Activated CD4-positive, alpha-beta T cell treated with anti-CD3 and anti-CD28 coated beads for 24 hours (primary cell): ENCODE measurements around the gene MOCS1.

Experiments used
- DNase-seq, 2 donors: peaks; one replicate each; pipeline ENCODE4 v3.0.0-alpha.2; 2020; ENCODE audit warnings: low read depth in 2 of 2

Gene MOCS1

GRCh38 chr6:39924283-39924682 is 10.0 kb downstream of the MOCS1 start:
- no peak for DNase-seq

DNA sequence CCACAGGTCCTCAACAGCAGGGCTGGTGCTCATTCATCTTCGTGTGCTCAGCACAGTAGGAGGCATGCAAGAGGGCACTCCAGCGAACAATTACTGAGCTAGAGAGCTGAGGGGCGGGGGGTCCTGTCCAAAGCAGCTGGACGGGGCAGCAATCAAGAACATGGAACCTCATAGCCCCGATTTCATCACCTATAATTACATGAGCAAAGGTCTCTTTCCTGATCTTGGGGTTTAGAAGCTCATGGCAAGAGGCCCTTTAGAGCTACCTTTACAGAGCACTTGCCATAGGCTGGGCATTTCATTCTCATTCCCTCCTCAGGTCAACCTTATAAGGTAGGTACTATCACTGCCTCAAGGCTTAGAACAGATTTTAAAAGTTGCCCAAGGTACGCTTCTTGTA is 10.4 kb downstream of the MOCS1 start:
- no peak for DNase-seq

GRCh38 chr6:39923394-39923793 is 10.9 kb downstream of the MOCS1 start:
- no peak for DNase-seq

DNA sequence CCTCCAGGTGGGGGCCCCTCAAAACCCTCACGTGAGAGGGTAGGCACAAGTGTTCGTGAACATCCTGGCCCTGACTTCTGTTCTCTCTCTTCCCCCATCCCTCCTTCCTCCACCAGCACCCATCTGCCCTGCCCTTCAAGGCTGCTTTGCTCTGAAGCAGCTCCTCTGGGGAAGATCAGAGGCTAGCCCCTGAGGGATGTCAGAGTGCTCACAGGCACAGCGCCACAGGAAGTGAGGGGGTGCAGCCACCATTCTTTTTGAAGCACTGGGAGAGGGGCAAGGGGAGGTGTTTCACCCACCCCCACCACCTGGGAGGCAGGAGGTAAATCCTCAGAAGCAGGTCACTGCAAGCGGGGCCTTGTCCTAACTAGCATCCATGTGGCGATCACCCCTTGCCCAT is 11.4 kb downstream of the MOCS1 start:
- no peak for DNase-seq

- DNase-seq, result no peak
These were observed 14.1 kb downstream of the MOCS1 start for GRCh38 chr6:39920157-39920556.

DNA sequence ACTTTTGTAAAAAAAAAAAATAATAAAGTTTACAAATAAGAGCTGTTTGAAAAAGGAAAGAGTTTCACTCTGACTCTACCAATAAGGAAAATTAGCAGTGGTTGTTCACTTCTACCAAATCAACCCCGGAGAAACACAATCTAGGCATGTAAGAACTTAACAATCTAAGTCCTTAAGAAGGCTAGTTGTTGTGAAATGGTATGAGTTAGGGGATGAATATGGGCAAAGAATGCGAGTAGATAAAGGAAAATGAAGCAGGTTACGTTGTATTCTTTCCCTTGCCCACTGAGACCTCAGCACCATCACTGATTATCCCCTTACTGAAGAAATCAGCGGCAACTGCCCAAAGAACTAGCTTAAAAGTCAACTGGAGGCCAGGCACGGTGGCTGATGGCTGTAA is 15.4 kb downstream of the MOCS1 start:
- DNase-seq, result no peak

DNA sequence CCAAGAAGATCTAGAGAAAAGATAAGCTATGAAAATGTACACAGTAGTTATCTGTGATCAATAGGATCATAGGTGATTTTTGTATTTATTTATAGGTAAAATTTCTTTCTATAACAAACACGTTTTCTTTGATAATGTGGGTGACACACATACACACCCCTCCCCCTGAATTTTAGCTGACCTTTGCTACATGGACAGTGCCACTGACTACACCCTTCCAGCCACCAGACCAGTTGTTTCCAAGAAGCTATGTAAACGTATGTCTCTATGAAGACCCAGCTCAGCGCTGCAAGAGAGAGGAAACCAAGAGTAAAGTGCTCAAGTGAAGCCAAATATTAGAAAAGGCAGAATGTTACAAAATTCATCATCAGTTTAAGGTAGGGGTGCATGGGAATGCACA is 16.3 kb downstream of the MOCS1 start:
- DNase-seq, result no peak

GRCh38 chr6:39917329-39917728 is 16.9 kb downstream of the MOCS1 start:
- no peak for DNase-seq

DNA sequence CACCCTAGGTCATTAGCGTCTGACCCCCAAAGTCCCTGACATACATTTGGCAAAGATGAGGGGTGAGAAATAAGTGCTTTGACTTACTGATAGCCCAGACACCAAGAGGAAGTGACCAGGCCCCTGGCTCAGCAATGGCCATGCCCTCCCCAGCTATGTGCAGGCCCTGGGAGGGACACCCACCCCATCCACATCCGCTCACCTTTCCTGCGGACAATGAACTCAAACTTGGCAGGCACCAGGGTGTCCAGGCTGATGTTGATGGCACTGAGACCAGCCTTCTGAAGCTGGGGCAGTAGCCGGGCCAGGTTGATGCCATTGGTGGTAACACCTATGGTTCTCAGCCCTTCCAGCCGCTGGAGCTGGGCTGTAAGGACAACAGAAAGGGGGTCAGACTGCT is 18.4 kb downstream of the MOCS1 start:
- DNase-seq, result no peak

GRCh38 chr6:39914239-39914638 is 20.0 kb downstream of the MOCS1 start:
- DNase-seq, result no peak

- no peak for DNase-seq
These were observed 20.8 kb downstream of the MOCS1 start for GRCh38 chr6:39913391-39913916.

GRCh38 chr6:39912446-39912845 is 21.8 kb downstream of the MOCS1 start:
- no peak for DNase-seq

DNA sequence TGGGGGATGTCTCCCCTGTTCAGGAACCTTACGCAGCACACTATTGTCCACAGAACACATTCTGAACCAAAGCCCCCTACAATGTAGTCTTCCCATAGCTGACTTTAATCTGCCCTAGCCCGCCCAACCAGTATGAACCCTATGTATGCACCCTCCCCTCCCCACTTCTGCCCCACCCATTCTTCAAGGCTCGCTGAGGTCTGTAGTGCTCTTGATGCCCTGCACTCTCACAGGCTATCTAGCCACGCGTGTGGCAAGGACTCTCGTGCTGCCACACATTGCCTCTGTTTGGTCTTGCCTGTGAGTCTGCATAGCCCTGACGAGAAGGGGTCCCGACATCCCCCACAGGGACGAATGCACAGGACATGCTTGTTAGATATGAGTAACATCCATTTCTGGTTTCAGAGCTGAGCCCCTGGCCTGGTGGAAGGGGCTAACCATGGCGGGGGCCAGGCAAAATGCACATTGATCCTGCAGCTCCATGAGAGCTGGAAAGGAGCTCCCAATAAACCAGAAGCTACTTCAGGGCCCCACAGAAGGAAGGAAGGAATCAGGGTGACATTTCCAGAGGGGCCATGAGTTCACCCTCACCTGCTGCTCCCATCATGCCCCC is 22.6 kb downstream of the MOCS1 start:
- DNase-seq, result no peak

- DNase-seq, result no peak
These were observed 23.5 kb downstream of the MOCS1 start for GRCh38 chr6:39910744-39911143.

GRCh38 chr6:39910164-39910563 is 24.1 kb downstream of the MOCS1 start:
- DNase-seq, result no peak

DNA sequence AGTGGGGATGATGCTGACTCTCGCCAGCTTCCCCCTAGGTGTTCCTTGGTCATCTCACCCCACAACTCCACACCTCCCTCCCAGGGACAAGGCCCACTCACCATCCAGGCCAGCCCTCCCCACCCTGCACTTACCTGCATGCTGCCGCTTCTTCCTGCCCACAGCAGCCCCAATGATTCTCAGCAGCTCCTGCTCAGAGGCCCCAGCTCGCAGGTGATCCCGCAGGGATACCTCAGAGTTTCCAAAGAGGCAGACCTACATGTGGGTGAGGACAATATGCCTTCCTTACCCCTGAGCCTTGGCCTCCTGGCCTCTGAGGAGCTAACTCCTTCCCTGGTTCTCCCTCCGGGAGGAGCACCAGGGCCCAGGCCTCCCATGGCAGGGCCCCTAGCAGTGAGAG is 24.6 kb downstream of the MOCS1 start:
- no peak for DNase-seq

DNA sequence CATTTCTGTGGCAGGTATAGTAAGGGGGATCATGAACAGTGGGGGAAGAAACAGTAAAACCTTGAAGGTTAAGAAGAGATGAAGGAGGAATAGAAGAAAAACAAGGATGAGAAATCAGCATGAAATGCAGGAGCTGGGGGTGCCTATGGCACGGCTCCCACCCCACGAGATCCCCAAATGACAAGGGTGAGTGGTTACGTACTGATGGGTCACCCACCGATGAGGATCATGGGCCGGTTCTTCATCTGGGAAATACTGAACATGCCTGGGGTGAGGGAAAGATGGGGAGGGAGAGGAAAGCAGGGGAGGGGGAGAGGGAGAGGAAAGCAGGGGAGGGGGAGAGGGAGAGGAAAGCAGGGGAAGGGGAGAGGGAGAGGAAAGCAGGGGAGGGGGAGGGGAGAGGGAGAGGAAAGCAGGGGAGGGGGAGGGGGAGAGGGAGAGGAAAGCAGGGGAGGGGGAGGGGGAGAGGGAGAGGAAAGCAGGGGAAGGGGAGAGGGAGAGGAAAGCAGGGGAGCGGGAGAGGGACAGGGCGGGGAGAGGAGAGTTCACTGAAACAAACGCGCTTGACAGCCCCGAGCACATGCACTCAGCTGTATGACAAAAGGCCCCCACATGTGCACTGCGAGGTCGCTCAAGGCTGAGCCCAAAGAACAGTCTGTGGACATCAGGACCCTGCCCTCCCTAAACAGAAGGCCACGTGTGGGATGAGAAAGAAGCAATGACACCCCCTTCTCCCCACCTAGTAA is 25.3 kb downstream of the MOCS1 start:
- DNase-seq, result no peak

DNA sequence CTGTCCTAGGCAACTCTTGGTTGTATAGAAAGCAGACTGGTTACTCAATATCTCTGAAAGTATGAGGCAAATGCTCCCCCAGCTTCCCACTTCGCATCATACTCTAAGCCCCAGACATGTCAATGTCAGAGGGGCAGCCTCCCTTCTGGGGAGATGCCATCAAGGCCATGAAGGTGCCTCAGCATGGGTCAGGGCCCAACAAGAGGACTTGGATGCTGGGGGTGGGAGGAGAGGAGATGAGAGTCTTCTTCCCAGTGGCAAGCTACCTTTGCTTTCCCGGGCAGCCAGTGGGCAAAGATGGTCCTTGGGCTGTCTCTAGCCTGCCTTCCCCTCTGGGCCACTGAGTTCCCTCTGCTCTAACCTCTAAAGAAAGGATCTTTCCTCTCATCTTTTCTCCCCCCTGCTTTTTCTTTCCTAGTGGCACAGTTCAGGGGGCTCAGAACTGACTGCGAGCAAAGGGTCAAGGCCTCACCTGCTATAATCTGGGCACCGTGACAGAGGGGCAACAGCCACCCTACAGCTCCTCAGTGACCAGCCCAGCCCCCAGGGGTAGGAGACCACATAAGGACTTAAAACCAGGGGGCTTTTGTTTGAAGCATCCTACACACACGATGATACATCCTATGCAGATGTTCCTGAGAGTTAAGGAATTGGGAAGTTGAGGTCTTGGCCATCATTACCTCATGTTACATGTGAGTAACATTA is 26.2 kb downstream of the MOCS1 start:
- DNase-seq, result no peak

DNA sequence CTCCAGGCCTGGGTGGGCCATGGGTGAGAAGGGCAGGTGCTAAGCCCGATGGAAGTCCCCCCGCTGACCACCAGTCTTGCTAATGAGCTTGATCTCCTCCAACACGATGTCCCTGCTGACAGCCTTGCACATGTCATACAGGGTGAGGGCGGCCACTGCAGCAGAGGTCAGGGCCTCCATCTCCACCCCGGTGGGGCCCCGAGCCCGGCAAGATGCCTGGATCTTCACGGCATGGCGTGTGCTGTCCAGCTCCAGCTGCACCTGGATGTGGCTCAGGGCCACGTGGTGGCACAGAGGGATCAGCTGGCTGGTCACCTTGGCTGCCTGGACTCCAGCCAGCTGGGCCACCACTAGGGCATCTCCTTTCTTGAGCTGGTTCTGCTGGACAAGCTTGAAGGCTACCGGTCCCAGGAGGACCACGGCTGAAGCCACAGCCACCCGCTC is 27.9 kb downstream of the MOCS1 start:
- no peak for DNase-seq

DNA sequence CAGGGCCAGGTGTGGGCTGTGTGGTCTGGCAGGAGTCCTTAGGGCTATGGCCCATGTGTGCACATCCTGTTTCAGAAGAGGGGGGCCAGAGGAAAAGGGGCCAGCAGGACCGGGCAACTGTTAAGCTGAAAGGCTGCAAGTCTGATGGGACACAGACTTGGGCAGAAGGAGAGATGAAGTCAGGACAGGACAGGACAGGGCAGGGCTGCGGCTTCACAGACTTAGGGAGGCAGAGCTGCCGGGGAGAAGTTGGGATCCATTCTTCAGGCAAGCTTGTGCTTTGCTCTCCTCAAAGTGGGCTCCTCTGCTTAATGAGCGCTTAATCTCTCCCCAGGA is 28.7 kb downstream of the MOCS1 start:
- DNase-seq, result no peak

- DNase-seq, result no peak
These were observed 29.2 kb downstream of the MOCS1 start for GRCh38 chr6:39904946-39905639.

DNA sequence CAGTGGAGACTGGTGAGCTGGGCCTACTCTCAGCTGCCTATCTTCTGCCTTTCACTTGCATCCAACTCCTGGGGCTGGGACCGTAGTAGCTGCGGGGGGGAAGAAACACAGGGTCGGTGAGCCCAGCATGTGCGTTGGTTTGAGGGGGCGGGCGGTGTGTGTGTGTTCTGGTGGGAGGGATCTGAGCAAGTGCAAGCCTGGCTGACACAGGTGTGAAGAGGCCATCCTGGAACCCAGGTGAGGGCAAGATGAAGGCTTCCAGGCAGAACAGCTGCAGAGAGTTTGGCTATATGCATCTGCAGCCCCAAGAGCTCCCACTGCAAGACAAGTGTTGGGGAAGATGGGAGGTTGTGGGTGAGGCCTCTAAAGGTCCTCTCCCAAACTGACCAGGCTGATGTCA is 30.6 kb downstream of the MOCS1 start:
- DNase-seq, result no peak
